IPS-15b (cell line): Measurements from ENCODE around the gene SNX21.
A peak's percentile ranks its signal among the peaks of the same experiment; 100 is the strongest.

Experiments
- H3K27me3 ChIP-seq: one replicate; pipeline ENCODE4 v1.6.1; 2013; ENCODE audit warnings: low read length; ENCODE audit not compliant: control insufficient read depth, insufficient read depth
- H3K36me3 ChIP-seq: one replicate; pipeline ENCODE4 v1.6.1; 2013; ENCODE audit warnings: low read length; ENCODE audit not compliant: control insufficient read depth, insufficient read depth
- H3K4me1 ChIP-seq: one replicate; pipeline ENCODE4 v1.6.1; 2013; ENCODE audit warnings: mild to moderate bottlenecking, low read length; ENCODE audit not compliant: control insufficient read depth, insufficient read depth
- H3K4me3 ChIP-seq: one replicate; pipeline ENCODE4 v1.5.1; 2013; ENCODE audit warnings: low read depth, low read length
- H3K9ac ChIP-seq: one replicate; pipeline ENCODE4 v1.6.1; 2013; ENCODE audit warnings: low read depth, mild to moderate bottlenecking, low read length
- H3K9me3 ChIP-seq: one replicate; pipeline ENCODE4 v1.6.1; 2013; ENCODE audit warnings: mild to moderate bottlenecking, low read length; ENCODE audit not compliant: control insufficient read depth, insufficient read depth

Gene SNX21

DNA sequence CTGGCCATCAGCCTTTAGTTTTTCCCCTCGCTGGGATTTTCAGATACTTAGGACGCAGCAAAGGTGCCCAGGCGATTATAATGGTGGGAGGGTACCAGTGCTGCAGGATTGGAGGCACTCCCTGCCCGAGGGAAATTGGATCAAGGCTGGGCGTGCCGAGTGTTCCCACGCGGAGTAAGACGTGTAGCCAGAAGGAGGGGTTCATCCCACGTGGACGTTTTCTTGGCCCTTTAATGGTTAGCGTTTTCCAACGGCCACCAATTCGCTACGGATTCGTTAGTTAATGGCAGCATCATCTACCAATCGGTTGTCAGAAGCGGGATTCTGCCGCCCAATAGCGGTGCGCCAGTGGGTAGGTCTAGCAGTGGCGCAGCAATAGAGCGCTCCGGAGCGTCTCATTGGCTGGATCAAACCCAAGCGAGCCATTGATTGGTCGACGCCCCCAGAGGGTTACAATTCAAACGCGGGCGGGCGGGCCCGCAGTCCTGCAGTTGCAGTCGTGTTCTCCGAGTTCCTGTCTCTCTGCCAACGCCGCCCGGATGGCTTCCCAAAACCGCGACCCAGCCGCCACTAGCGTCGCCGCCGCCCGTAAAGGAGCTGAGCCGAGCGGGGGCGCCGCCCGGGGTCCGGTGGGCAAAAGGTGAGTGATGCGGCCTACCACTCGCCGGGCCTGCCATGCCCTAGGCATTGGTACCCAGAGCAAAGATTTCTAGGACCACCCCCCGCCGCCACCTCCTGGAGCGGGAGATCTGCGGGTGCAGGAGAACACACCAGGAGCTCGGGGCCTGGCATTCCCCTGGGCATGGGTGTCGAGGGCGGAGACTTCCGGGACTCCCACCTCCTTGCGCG, 21.2 kb upstream of the SNX21 start, which contains the start of gene UBE2C:
UBE2C (plus strand) TSS at position 488 of the 849 bp plus-strand sequence; CDS start at position 540, 52 bp downstream.
- Histone ChIP-seq H3K27me3 (no peaks in the 10 kb centered on the region), H3K4me1 (no peaks in the 10 kb centered on the region), H3K9me3 (no peaks in the 10 kb centered on the region), H3K9ac (peak within 1 kb of the TSS; percentile 96), H3K4me3 (peak within 1 kb of the TSS; percentile 95), H3K36me3 (peaks cover 38% of the 10 kb centered on the region)

DNA sequence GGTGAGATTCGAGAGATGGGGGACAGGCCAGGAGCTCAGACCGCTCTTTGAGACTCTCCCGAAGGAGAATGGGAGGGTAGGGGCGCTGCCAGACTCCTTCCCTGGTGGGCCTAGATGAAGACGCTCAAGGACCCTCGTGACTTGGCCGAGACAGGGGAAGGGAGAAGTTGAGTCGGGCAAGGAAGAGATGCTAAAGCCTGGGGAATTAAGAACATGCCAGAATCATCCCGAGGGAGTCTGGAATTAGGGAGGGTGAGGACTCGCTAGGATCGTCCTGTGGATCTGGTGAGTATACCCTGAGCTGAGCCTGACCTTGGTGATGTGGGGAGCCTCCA, 20.6 kb upstream of the SNX21 start:
- H3K4me1 ChIP-seq = no peaks in the 10 kb centered on the region
- peak overlapping the region; percentile 96 for H3K9ac ChIP-seq
- peak overlapping the region; percentile 95 for H3K4me3 ChIP-seq
- H3K27me3 ChIP-seq = no peaks in the 10 kb centered on the region
- H3K36me3 ChIP-seq = peaks cover 38% of the 10 kb centered on the region
- H3K9me3 ChIP-seq = no peaks in the 10 kb centered on the region

DNA sequence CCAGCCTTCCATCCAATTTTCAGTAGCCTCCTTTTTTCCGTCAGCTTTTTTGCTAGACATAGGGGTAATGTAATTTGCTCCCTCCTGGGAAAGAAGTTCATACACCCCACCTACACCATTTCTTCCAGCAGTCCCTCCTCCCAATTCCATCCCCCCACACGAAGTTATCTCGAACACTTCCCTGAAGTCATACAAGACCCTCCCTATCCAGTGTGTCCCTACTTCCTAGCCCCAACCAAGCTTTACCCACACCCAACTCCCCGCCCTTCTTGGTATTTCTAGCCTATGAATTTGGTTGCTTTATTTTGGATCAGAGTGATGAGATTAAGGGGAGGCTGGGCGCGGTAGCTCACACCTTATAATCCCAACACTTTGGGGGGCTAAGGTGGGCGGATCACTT, 20.1 kb upstream of the SNX21 start:
- no peaks in the 10 kb centered on the region for H3K9me3 ChIP-seq
- peak overlapping the region; percentile 95 for H3K4me3 ChIP-seq
- peaks cover 38% of the 10 kb centered on the region for H3K36me3 ChIP-seq
- H3K4me1 ChIP-seq = no peaks in the 10 kb centered on the region
- H3K27me3 ChIP-seq = no peaks in the 10 kb centered on the region
- H3K9ac ChIP-seq = peak overlapping the region; percentile 96

GRCh38 chr20:45814314-45814713, 19.3 kb upstream of the SNX21 start:
- Histone ChIP-seq H3K36me3 (peaks cover 37% of the 10 kb centered on the region), H3K4me3 (no peak overlapping the region), H3K9ac (no peak overlapping the region), H3K9me3 (no peaks in the 10 kb centered on the region), H3K4me1 (no peaks in the 10 kb centered on the region), H3K27me3 (no peaks in the 10 kb centered on the region)

DNA sequence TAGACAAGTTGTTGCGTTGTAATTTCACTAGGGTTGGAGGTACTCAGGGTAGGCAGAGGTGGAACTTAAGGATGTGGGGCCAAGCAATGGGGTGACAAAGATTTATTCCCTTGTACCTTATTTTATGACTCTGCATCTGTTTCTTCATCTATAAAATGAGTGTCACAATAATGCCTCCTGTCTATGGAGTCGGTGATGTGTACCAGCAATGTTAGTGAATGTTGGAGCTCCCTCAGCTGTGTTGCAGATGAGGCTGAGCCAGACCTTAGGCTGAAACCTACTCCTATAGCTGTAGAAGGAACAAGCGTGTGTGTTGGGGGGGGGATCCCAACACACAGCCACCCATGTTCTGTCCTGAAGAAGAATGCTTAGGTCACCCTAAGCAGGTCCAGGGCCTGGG, 16.6 kb upstream of the SNX21 start:
- no peaks in the 10 kb centered on the region for H3K4me1 ChIP-seq
- H3K4me3 ChIP-seq = no peak overlapping the region
- no peaks in the 10 kb centered on the region for H3K27me3 ChIP-seq
- H3K36me3 ChIP-seq = peaks cover 24% of the 10 kb centered on the region
- no peak overlapping the region for H3K9ac ChIP-seq
- H3K9me3 ChIP-seq = no peaks in the 10 kb centered on the region

- H3K9ac ChIP-seq = no peak overlapping the region
- H3K4me1 ChIP-seq = no peaks in the 10 kb centered on the region
- H3K9me3 ChIP-seq = no peaks in the 10 kb centered on the region
- peaks cover 2% of the 10 kb centered on the region for H3K27me3 ChIP-seq
- H3K4me3 ChIP-seq = no peak overlapping the region
- peaks cover 24% of the 10 kb centered on the region for H3K36me3 ChIP-seq
Measured at GRCh38 chr20:45817376-45818194, 16.0 kb upstream of the SNX21 start.

DNA sequence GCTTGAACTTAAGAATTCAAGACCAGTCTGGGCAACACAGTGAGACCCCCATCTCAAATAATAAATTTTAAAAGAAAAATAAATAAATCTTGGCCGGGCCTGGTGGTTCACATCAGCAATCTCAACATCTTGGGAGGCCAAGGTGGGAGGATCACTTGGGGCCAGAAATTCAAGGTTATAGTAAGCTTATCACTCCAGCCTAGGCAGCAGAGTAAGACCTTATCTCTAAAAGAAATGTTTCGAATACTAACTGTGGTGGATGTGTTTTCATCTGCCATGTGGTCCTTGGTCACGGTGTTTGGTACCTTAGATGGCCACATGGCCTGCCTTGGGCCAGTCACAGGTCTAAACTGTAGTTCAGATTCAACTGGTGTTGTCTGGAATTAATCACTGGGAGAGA, 15.4 kb upstream of the SNX21 start:
- Histone ChIP-seq H3K4me3 (no peak overlapping the region), H3K4me1 (no peaks in the 10 kb centered on the region), H3K27me3 (peaks cover 8% of the 10 kb centered on the region), H3K9me3 (no peaks in the 10 kb centered on the region), H3K36me3 (peaks cover 24% of the 10 kb centered on the region), H3K9ac (no peak overlapping the region)

DNA sequence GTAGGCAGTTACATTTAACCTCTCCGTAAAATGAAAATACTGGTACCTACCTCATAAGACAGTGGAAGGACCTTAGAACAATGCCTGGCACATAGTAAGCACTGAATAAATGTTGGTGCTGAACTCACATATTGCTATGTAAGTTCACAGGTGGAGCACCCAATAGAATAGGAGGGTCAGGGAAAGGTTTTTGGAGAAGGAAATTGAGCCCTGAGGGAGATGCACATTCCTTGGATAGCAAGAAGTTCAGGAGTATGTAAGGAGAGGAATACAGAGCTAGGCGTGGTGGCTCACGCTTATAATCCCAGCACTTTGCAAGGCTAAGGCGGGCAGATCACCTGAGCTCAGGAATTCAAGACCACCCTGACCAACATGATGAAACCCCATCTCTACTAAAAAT, 14.1 kb upstream of the SNX21 start:
- H3K9me3 ChIP-seq = no peaks in the 10 kb centered on the region
- H3K9ac ChIP-seq = no peak overlapping the region
- no peak overlapping the region for H3K4me3 ChIP-seq
- H3K36me3 ChIP-seq = peaks cover 21% of the 10 kb centered on the region
- H3K27me3 ChIP-seq = peaks cover 15% of the 10 kb centered on the region
- no peaks in the 10 kb centered on the region for H3K4me1 ChIP-seq

GRCh38 chr20:45821947-45822346, 11.7 kb upstream of the SNX21 start:
- Histone ChIP-seq H3K9ac (no peak overlapping the region), H3K36me3 (peaks cover 2% of the 10 kb centered on the region), H3K27me3 (peaks cover 15% of the 10 kb centered on the region), H3K4me1 (peaks cover 2% of the 10 kb centered on the region), H3K4me3 (no peak overlapping the region), H3K9me3 (no peaks in the 10 kb centered on the region)

- Histone ChIP-seq H3K4me1 (peaks cover 2% of the 10 kb centered on the region), H3K36me3 (no peaks in the 10 kb centered on the region), H3K9me3 (no peaks in the 10 kb centered on the region), H3K9ac (no peak overlapping the region), H3K4me3 (peak overlapping the region; percentile 32), H3K27me3 (peaks cover 15% of the 10 kb centered on the region)
Measured at GRCh38 chr20:45822857-45823256, 10.7 kb upstream of the SNX21 start.

DNA sequence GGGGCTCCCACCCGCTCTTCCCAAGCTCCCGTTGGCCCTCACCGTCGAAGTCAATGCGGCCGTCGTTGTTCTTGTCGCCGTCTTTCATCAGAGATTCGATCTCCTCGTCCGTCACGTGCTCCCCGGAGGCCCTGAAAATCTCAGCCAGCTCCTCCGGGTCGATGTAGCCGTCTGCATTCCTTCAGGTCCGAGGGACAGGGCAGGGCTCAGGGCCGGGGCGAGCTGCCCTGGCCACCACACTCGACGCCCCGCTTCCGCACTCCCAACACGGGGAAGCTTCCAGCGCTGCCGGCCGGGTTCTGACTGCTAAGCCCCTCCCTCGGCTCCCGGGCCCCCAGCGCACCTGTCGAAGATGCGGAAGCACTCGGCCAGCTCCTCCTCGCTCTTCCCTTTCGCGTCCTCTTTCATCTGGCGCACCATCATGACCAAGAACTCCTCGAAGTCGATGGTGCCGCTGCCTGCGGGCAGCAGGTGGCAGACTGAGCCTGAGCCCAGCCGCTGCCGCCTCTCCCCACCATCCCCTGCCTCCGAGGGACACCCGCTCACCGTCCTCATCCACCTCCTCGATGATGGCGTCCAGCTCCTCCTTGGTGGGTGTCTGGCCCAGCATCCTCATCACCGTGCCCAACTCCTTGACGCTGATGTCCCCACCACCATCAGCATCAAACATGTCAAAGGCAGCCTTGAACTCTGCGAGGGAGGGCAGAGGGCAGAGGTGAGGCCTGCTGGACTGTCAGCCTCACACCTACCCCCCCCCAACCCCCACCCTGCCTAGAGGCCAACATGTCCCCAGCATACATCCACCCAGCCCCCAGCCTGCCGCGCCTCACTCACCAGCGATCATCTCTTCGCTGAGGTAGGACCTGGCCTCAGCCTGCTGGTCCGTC, 9.4 kb upstream of the SNX21 start:
- H3K27me3 ChIP-seq = peaks cover 15% of the 10 kb centered on the region
- H3K4me1 ChIP-seq = peaks cover 2% of the 10 kb centered on the region
- no peaks in the 10 kb centered on the region for H3K36me3 ChIP-seq
- no peak overlapping the region for H3K9ac ChIP-seq
- peak overlapping the region; percentile 18 for H3K4me3 ChIP-seq
- H3K9me3 ChIP-seq = no peaks in the 10 kb centered on the region
